ENCODE results near the gene IQCH.

The IQCH gene

DNA sequence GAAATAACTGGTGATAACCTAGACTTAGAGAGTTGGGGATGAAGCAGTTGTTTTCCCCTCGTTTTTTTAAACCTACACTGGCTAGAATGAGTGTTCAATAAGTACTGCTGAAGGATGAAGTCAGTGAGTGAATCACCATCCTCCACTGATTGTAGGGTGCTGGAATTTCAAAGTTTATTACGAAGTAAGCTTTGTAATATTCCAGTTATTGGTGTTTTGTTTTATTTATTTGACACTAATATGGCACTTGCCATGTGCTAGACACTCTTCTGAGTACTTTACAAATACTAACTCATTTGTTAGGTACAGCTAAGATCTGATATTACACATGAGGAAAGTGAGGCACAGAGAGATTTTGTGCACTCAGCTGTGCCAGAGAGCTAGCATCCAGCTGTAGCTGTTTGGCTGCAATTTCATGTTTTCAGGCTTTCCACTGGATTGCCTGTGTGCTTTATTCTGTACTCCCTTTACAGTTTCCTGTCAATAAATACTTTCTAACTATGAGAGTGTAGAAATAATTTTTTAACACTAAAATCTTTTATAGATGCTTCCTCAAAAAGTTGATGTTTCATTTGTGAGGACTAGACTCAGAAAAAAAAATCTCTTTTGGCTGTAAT lies 293.8 kb downstream of the IQCH start:
- Histone ChIP-seq H3K36me3 (ENCODE audit: insufficient read depth, low read length) (no peaks in the 10 kb centered on the region), H2AFZ (ENCODE audit: low read length, unreplicated experiment) (no peak overlapping the region), H3K4me3 (ENCODE audit: low read depth, low read length) (no peak overlapping the region), H3K4me1 (ENCODE audit: control insufficient read depth, insufficient read depth, low read length, unreplicated experiment) (peaks cover 11% of the 10 kb centered on the region), H3K27ac (ENCODE audit: low read depth, low read length) (no peak overlapping the region), H3K79me2 (ENCODE audit: control insufficient read depth, insufficient read depth, low read length, unreplicated experiment) (peaks cover 3% of the 10 kb centered on the region), H3K27me3 (ENCODE audit: insufficient read depth, low read length) (no peaks in the 10 kb centered on the region)

- no peak overlapping the region for H2AFZ ChIP-seq (ENCODE audit: low read length, unreplicated experiment)
- no peak overlapping the region for H3K27ac ChIP-seq (ENCODE audit: low read depth, low read length)
- no peaks in the 10 kb centered on the region for H3K27me3 ChIP-seq (ENCODE audit: insufficient read depth, low read length)
- no peak overlapping the region for H3K4me3 ChIP-seq (ENCODE audit: low read depth, low read length)
- H3K36me3 ChIP-seq (ENCODE audit: insufficient read depth, low read length), result no peaks in the 10 kb centered on the region
- peaks cover 4% of the 10 kb centered on the region for H3K4me1 ChIP-seq (ENCODE audit: control insufficient read depth, insufficient read depth, low read length, unreplicated experiment)
- H3K79me2 ChIP-seq (ENCODE audit: control insufficient read depth, insufficient read depth, low read length, unreplicated experiment), result peaks cover under 1% of the 10 kb centered on the region
Measured at GRCh38 chr15:67548862-67549651, 294.5 kb downstream of the IQCH start.

GRCh38 chr15:67549736-67550135 lies 295.1 kb downstream of the IQCH start:
- Histone ChIP-seq H3K4me3 (ENCODE audit: low read depth, low read length) (no peak overlapping the region), H3K79me2 (ENCODE audit: control insufficient read depth, insufficient read depth, low read length, unreplicated experiment) (no peaks in the 10 kb centered on the region), H3K27me3 (ENCODE audit: insufficient read depth, low read length) (no peaks in the 10 kb centered on the region), H3K36me3 (ENCODE audit: insufficient read depth, low read length) (no peaks in the 10 kb centered on the region), H3K4me1 (ENCODE audit: control insufficient read depth, insufficient read depth, low read length, unreplicated experiment) (peaks cover 4% of the 10 kb centered on the region), H3K27ac (ENCODE audit: low read depth, low read length) (no peak overlapping the region), H2AFZ (ENCODE audit: low read length, unreplicated experiment) (no peak overlapping the region)

DNA sequence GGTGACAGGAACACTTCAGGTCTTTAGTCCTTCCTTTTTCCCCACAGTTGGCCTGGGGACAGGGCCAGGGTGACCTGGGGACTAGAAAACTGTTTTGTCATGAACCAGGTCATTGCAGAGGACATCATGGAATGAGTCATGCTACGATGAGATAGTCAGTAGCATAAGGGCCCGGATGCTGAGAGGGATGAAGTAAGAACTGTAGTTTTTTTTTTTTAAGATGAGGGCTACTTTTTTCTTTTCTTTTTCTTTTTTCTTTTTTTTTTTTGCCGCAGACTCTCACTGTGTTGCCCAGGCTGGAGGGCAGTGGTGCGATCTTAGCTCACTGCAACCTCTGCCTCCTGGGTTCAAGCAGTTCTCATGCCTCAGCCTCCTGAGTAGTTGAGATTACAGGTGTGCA lies 295.9 kb downstream of the IQCH start:
- Histone ChIP-seq H3K4me1 (ENCODE audit: control insufficient read depth, insufficient read depth, low read length, unreplicated experiment) (peaks cover 4% of the 10 kb centered on the region), H3K27ac (ENCODE audit: low read depth, low read length) (no peak overlapping the region), H3K79me2 (ENCODE audit: control insufficient read depth, insufficient read depth, low read length, unreplicated experiment) (no peaks in the 10 kb centered on the region), H3K36me3 (ENCODE audit: insufficient read depth, low read length) (no peaks in the 10 kb centered on the region), H2AFZ (ENCODE audit: low read length, unreplicated experiment) (no peak overlapping the region), H3K4me3 (ENCODE audit: low read depth, low read length) (no peak overlapping the region), H3K27me3 (ENCODE audit: insufficient read depth, low read length) (no peaks in the 10 kb centered on the region)

DNA sequence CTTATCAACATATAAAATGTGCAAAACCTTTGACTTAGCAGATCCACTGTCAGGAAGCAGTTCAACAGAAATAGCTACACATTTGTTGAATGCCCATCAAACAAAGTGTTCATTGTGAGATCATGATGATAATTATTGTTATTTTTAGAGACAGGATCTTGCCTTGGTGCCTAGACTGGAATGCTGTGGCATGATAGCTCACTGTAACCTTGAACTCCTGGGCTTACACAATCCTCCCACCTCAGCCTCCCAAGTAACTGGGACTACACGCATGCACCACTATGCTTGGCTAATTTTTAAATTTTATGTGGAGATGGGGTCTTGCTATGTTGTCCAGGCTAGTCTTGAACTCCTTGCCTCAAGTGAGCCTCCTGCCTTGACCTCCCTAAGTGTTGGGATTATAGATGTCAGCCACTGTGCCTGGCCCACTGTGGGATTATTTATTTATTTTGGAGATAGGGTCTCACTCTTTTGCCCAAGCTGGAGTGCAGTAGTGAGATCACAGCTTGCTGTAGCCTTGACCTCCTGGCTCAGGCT lies 296.7 kb downstream of the IQCH start:
- Histone ChIP-seq H3K27me3 (ENCODE audit: insufficient read depth, low read length) (no peaks in the 10 kb centered on the region), H3K27ac (ENCODE audit: low read depth, low read length) (no peak overlapping the region), H2AFZ (ENCODE audit: low read length, unreplicated experiment) (no peak overlapping the region), H3K4me3 (ENCODE audit: low read depth, low read length) (no peak overlapping the region), H3K4me1 (ENCODE audit: control insufficient read depth, insufficient read depth, low read length, unreplicated experiment) (peaks cover 4% of the 10 kb centered on the region), H3K36me3 (ENCODE audit: insufficient read depth, low read length) (no peaks in the 10 kb centered on the region), H3K79me2 (ENCODE audit: control insufficient read depth, insufficient read depth, low read length, unreplicated experiment) (no peaks in the 10 kb centered on the region)
